HK-2 (cell line): ENCODE data around the gene PLA2G4B.
A peak's percentile ranks its signal among the peaks of the same experiment; 100 is the strongest.
"Not testable (repeated sequence)": the region's sequence is repeated elsewhere in the genome, so short reads cannot be mapped to it uniquely, and the experiment has no call there.

Source experiments
- DNase-seq: peaks from one replicate; pipeline ENCODE4 v3.0.0-alpha.2; 2018; ENCODE audit not compliant: unreplicated experiment

The PLA2G4B gene

DNA sequence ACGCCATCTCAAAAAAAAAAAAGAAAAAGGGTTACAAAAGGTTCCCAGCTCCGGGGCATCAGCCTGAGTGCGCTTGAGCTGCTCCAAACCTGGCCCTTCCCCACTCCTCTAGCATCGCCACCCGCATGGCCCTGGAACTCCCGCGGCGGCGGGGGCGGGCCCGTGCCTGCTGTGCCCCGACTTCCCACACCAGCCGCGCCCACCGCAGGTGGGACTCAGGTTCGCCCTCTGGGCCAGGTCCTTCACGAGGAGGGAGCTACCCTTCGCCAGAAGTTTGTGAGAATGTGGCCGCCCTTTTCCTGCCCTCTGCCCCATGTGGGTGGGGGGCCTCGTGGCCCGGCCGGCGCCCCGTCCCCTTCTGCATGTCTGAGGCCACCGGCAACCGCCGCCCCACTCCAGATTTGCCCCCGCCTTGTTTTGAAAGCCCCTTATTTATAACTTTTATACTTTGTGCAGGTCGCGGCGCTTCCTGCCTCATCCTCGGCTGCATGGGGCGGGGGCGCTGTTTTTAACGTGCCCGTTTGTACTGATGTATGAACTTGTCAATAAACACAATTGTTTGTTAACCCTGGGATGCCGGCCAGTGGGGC, 11.3 kb upstream of the PLA2G4B start:
- no peak for DNase-seq

DNA sequence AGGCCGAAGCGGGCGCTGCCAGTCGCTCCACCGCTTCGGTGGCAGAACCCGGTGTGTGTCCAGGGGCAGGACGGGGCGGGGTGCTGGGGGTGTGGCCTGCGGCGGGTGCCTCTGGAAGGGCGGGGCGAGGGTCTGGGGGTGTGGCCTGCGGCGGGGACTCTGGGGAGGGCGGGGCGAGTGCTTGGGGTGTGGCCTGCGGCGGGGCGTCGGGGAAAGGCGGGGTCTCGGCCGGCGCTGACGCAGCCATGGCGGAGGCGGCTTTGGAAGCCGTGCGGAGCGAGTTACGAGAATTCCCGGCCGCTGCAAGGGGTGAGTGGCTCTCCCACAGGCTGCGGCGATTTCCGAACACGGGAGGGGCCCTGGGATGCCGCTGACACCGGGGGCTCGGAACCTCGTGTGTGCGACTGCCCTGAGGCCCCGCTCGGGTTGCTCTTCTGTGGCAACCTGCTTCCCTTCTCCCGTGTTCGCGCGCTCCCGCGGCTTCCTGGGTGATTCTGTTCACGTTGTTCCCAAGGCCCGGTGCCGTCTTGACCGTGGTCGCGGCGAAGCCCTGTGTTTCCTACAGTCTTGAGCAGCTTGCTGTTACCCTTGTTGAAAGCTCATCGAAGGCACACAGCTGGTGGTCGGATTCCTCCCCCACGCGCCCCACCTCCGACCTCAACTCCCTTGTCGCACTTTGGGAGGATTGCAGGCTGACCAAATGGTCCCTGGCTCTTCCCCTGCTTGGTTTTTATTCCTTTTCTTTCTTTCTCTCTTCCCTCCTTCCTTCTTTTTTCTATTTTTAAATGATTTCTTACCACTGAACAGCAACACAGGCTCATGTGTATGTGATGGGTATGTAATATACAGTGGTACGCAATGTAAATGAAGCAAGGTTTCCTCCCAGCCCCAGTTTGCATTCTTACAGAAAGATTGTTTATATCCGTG, 10.5 kb upstream of the PLA2G4B start, which contains the start of gene JMJD7:
TSS of gene JMJD7 (plus strand) at position 213 of the 927 bp plus-strand sequence. CDS start at position 246, 33 bp downstream.
- peak; percentile 92 for DNase-seq

DNA sequence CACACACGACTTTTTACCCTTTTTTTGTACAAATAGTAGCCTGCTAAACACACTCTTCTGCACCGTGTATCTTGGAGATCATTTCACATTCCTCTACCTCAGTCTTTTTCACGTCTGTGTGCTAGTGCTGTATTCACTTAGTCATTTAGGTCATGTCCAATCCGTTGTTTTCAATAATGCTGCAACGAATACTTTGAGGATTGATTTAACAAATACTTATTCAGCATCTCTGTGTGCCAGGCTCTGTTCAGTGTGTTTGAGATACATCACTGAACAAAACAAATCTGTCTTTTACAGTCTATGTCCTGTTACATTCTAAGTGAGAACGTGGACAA, 9.9 kb upstream of the PLA2G4B start:
- no peak for DNase-seq

DNA sequence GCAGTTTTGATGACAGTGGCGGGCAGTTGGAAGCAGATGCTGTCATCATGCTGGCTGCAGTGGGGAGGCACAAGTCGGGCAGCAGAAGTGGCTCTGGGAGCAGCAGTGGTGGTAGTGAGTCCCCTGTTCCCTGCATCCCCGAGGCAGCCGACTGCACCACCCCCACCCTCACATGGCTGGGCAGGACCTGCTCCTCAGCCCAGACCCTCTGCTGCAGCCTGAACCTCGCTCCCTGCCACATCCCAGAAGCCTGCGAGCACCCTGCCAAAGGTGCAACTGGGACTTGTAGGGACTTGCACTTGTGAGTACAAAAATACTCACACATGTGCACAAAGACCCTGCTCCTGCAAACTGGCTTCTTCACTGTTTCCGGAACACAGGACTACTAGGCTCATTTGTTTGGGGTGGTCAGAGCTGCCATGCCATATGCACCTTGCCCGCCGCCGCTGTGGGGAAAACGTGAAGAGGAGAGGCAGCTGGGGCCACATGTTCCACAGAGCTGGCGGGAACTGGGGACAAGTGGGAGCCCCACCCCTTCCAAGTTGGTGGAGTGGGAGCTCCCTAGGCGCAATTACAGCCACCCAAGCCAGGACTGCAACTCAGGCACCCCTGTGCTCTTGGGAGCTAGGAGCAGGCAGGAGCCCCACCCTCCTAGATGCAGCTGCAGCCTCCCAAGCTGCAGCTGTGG, 8.5 kb upstream of the PLA2G4B start:
- DNase-seq = no peak

DNA sequence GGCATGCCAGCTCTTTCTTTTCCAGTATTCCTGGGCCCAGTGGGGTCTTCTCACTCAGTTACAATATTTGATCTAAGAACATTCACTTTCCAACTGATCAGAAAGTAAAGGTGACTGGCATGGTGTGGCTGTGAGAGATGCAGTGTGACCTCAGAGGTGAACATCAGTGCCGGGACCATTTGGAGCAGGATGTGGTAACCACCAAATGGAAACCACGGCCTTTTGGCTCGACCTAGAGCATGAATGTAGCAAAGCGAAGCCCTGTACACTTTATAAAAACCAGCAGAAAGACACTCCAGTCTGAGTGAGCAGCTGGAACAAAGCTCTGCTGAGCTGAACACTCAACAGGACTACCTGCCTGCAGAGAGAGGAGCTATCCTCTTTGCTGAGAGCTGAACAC, 7.4 kb upstream of the PLA2G4B start:
- not testable (repeated sequence) for DNase-seq

DNA sequence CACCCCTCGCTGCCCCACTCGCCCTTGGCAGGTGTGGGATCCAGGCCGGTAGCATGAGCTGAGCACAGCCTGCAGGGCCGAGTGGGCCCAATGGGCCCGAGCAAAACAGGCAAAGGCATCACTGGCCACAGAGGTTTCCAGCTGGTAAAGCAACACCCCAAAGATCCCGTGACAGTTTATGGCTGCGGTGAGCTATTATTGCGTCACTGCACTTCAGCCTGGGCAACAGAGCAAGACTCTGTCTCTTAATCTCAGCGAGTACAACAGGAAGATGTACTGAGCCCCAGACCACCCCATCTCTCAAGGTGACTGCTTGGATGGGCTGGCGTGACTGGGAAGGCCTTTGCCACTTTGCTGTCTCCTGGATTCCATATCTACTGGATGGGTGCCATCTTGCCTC, 6.4 kb upstream of the PLA2G4B start:
- DNase-seq = no peak

DNA sequence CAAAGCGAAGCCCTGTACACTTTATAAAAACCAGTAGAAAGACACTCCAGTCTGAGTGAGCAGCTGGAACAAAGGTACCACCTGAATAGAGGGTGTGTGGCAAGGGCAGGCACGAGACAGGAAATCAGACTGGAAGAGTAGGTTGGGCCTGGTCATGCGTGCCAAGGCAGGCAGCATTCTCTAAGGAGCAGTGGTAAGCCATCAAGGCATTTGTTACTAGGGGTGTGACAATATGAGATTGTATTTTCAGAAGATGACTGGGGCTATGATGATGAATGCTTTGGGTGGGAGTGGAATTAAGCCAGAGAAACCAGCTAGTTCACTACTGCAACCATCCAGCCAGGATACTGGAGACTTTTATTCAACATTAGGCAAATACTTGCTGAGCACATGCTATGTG, 5.8 kb upstream of the PLA2G4B start:
- DNase-seq = no peak

DNA sequence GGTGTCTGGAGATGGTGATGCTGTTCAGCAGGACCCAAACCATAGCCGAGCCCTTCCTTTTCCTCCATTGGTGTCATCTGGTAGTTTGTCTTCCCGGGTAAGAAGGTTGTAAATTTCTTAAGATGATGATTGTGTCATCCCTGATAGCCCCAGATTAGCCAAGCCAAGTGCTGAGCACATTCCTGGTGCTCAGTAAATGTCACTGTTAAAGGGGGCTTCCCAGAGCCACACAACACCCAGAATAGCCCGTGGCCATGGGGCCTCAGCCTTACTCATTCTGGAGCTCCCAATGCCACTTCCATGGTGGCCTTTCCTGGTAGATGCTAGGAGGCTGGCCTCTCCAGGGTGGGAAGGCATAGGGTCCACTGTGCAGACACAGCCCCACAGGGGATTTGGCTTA, 4.6 kb upstream of the PLA2G4B start:
- DNase-seq = no peak

DNA sequence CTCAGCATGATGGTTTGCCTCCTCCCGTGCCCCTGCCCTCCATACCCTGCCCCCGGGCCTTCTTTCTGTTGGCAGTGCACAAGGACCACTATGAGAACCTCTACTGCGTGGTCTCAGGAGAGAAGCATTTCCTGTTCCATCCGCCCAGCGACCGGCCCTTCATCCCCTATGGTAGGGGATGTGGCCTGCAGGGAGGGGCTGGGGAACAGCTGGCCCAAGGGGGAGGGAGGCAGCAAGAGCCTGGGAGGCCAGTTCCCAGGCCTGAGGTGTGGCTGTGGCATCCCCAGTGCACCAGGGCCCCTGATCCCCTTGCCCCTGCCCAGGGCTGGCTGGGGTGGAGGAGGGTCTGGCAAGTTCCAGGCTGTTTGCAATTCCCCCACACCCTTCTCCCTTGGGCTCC, 2.6 kb upstream of the PLA2G4B start:
- DNase-seq = no peak

DNA sequence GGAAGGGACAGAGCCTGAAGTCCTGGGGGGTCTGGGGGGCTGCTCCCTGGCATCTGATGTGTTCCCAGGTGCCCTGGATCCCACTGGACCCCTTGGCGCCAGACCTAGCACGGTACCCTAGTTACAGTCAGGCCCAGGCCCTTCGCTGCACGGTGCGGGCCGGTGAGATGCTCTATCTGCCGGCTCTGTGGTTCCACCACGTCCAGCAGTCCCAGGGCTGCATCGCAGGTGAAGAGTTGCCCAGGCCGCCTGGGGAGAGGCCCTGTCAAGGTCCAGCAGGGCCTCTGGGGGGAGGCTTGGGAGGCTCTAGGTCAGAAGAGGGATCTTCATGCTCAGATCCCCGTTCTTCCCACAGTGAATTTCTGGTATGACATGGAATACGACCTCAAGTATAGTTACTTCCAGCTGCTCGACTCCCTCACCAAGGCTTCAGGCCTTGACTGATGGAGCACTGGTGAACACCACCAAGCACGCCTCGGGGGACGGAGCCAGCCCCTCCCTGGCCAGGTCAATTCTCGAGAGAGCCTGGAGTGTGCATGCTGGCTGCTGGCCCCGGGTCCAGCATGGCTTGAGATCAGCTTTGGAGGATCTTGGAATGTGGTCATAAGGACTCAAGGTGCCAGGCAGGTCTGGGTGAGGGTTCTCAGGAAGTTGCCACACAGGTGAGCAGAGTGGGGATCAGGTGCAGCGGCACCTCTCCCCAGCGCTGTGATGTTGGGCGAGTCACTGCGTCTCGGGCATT, 1.8 kb upstream of the PLA2G4B start:
- no peak for DNase-seq

DNA sequence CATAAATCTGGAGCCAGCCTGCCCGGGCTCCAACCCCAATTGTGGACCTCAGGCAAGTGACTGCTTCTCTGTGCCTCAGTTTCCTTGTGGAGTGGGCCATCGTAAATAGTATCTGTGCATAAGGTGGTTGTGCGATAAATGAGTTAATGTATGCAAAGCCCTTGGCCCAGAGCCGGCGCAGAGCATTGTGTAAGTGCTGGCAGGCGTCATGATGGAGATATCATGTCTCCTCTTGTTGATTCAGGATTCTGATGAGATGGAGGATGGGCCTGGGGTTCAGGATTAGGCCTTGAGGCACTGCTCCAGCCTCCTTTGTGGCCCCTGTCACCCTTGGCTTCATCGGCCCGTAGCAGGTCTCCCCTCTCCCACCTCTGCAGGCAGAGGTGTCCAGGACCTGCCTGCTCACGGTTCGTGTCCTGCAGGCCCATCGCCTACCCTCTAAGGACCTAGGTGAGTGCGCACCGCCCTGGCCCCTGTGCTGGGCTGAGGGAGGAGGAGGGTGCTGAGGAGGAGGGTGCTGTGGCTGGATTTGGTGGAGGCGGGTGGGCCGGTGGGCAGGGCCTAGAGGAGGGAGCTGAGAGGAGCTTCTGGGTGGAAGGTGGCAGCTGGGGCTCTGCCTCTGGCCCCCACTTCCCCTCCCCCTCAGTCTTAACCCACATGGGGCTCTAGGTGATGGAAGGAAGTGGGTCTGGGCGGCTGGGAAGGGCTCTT, 1.3 kb downstream of the PLA2G4B start:
- DNase-seq = no peak

DNA sequence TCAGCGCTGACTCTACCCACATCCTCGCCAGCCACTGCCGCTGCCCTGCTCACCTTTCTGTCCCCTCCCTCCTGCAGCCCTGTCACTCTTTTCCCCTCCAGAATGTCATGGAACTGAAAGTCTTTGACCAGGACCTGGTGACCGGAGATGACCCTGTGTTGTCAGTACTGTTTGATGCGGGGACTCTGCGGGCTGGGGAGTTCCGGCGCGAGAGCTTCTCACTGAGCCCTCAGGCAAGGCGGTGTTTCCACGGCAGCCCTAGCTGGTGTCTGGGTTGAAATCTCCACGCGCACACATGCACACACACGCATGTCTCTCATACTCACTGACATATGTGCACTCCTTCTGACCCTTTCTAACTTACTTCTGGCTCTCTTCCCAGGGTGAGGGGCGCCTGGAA, 2.0 kb downstream of the PLA2G4B start:
- no peak for DNase-seq

DNA sequence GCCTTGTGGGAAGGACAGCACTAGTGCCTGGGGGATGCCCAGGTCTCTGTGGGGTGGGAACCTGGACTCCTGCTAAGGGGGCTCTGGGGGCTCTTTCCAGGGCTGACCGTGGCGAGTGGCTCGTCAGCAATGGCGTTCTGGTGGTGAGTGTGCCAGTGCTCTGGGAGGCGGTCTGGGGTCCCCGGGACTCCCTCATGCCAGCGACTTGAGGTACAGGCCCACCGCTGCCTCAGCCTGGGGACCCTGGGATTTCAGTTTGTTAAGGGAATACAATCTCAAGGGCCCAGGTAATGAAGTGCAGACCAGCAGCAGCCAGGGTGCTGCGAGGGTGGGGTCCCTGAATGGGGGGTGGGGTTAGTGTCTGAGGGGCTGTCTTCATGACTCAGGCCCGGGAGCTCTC, 2.5 kb downstream of the PLA2G4B start:
- no peak for DNase-seq

DNA sequence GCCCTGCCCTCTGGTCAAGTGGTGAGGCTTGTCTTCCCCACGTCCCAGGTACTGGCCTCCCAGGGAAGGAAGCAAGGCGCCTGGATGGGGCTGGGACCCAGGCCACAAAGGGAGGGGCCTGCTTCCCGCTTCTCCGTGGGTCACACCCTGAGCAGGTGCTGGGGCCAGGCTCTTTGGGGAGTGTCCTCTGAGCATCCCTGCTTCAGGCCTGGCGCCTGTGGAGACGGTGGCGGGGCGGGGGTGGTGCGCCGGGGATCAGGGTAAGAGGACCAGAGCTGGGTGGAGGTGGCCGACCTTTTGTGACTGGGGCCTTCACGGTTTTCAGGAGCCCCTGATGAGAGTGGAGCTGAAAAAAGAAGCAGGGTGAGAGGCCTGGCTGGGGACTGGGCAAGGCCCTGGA, 3.6 kb downstream of the PLA2G4B start:
- DNase-seq = no peak

DNA sequence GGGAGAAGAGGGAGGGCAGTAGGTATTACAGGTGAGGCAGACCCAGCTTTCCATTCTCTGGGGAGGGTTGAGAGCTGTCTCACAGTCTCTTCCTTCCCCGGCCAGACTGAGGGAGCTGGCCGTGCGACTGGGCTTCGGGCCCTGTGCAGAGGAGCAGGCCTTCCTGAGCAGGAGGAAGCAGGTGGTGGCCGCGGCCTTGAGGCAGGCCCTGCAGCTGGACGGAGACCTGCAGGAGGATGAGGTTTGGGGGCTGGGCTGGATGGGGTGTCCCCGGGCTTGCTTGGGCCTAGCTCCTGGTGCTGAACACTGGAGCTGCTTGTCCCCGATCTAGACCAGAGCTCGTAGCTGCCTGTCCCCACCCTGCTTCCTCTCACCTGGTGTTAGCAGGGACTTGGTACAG, 4.9 kb downstream of the PLA2G4B start:
- no peak for DNase-seq

DNA sequence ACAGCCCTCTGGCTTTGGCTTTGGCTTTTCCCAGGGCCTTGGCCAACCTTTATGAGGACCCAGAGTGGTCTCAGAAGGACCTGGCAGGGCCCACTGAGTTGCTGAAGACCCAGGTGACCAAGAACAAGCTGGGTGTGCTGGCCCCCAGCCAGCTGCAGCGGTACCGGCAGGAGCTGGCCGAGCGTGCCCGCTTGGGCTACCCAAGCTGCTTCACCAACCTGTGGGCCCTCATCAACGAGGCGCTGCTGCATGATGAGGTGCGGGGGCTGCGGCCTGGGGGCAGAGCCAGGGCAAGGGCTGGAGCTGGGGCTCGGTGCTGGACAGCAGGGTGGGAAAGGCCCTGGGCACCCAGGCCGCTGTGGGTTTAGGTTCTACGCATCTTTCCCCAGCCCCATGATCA, 6.2 kb downstream of the PLA2G4B start:
- no peak for DNase-seq

DNA sequence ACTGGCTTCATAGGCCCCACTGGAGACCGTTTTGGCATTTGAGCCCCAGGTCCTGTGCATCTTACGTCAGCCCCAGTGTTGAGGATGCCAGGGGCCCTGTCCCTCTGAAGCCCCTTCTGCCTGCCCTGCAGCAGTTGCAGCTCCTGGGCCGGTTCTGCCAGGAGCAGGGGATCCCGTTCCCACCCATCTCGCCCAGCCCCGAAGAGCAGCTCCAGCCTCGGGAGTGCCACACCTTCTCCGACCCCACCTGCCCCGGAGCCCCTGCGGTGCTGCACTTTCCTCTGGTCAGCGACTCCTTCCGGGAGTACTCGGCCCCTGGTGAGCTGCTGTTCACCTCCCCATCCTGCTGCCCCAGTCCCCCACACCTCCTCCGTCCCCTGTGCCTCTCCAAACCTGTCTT, 8.6 kb downstream of the PLA2G4B start:
- no peak for DNase-seq

DNA sequence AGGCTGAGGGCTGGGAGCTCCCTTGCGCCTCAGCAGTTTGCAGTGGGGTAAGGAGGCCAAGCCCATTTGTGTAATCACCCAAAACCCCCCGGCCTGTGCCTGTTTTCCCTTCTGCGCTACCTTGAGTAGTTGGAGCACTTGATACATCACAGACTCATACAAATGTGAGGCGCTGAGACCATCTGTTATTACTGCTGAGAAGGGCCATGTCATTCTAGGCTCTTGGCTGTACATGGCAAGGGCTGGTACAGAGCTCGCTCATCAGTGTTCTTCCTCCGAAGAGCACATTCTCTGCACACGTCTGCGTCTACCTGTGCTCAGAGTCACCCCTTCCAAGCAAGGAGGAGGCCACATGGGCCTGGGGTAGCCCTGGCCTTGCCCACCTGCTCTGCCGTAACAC, 9.3 kb downstream of the PLA2G4B start:
- no peak for DNase-seq

DNA sequence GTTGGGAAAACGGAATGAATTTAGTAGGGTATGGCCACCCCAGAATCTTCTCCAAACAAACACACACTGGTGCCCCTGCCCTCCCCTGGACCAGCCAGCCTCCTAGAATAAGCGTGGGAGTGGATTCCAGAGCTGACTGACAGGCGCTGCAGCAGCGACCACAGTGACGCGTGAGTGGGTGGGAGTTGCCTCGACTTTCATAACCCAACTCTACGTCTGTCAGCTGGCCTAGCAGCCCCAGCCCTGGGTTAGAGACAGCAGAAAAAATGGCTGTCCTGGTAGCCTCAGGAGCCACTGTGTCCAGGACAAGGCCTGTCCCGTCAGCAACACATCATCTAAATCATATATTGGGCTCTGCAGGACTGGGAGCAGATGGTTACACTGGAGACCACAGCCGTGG, 10.0 kb downstream of the PLA2G4B start:
- no peak for DNase-seq

DNA sequence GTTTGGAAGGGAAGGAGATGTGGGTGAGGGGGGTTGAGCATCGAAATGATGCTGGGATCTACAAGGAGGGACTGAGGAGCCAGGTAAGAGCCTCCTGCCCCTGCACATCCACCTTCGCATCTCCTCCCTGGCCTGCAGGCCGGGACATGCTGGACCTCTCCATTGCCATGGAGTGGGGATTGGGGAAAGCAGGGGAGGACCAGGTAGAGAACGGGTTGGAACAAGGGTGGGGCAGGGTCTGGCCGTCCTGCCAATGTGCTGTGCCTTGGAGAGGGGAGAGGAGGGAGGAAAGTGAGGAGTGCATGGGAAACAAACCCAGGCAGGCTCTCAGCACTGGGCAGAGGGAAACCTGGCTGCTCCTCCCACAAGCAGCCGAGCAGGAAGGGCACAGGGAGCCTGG, 10.6 kb downstream of the PLA2G4B start:
- no peak for DNase-seq

DNA sequence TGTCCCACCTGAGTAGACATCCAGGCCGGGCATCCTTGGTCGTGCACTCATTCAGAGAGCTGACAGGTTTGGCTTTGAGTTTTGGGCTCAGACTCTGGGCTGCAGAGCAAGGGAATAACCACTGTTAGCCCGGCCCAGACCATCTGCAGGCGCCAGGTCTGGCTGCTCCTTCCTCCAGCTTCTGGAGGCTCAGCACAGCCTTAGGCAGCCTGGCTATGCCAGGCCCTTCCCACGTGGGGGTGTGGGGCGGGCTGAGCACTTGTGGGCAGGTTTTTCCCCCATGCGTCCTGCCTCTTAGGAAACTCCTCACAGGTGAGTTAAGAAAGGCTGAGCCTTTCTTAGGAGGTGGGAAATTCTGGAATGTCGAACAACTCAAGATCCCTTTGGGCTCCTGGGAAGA, 11.2 kb downstream of the PLA2G4B start:
- no peak for DNase-seq
